Measurements from ENCODE around the gene PLA2G2F. TPM values are rescaled to one million over a fixed set of nuclear protein-coding genes. Genes with fewer than 3 reads are reported as not detected.

Gene PLA2G2F
- total RNA-seq, 6 experiments from 2014 or later, result not detected

DNA sequence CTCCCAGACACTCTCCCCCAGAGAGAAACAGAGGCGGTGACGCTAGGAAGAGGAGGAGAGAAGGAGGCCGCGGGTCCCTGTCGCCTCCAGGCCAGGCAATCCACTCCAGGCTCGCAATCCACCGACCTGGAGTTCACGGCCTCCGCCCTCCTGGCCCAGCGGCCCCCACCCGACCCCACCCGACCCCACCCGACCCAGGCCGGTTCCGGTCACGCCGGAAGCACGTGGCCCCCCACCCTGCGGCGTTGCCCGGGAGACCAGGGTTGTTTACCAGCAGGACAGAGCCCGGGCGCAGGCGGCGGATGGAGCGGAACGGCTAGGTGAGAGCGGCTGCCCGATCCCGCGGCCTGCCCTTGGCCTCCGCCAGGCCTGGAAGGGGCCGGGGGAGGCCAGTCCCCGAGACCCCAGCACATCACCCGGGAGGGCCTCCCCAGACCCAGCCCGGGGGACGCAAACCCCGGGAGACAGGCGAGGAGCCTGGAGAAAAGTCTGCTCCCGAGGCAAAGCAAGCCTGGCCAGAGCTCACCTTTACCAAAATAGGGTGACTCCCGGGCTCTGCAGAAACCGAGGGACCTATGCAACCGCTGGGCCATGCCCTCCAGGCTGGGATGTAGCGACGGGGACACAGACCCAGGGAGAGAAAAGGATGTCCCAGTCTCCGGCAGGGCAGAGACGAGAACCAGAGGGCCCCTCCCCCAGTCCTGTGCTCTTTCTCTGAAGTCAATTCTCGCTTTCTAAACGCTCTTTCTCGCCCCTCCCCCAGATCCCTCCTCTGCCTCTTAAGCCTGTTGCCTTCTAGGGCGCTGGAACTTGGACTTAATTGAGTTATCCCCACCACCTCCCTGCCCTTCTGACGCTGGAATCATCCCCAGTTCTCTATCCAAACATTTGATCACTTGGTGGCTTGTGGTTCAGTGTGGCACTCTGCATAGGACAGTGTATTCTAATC lies 47.0 kb downstream of the PLA2G2F start, which contains the start of the genes PLA2G2C and UBXN10:
Gene PLA2G2C, minus strand, starts transcription at position 685 of the 949 bp plus-strand sequence. CDS start 9,155 bp downstream, outside the sequence.
Gene UBXN10, plus strand, starts transcription at position 263 of the 949 bp plus-strand sequence. CDS start 4,466 bp downstream, outside the sequence.
- DNase-seq, result no peak
- no peaks in the 10 kb centered on the region; the same call in 1 of the 2 replicates for H3K36me3 Mint-ChIP-seq (ENCODE audit: low read depth)
- H3K27me3 Mint-ChIP-seq (ENCODE audit: insufficient read depth), result peaks cover 52% of the 10 kb centered on the region
- no peaks in the 10 kb centered on the region for H3K4me1 Mint-ChIP-seq (ENCODE audit: low read depth)
- TF ChIP-seq, protein P1, sequence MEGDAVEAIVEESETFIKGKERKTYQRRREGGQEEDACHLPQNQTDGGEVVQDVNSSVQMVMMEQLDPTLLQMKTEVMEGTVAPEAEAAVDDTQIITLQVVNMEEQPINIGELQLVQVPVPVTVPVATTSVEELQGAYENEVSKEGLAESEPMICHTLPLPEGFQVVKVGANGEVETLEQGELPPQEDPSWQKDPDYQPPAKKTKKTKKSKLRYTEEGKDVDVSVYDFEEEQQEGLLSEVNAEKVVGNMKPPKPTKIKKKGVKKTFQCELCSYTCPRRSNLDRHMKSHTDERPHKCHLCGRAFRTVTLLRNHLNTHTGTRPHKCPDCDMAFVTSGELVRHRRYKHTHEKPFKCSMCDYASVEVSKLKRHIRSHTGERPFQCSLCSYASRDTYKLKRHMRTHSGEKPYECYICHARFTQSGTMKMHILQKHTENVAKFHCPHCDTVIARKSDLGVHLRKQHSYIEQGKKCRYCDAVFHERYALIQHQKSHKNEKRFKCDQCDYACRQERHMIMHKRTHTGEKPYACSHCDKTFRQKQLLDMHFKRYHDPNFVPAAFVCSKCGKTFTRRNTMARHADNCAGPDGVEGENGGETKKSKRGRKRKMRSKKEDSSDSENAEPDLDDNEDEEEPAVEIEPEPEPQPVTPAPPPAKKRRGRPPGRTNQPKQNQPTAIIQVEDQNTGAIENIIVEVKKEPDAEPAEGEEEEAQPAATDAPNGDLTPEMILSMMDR (IDR thresholded peaks at IDR 0.05), result no peak
- no peak within 1 kb of the TSS for H3K27ac Mint-ChIP-seq
- no peak within 1 kb of the TSS for H3K4me3 Mint-ChIP-seq
- no peaks in the 10 kb centered on the region for H3K9me3 Mint-ChIP-seq

GRCh38 chr1:20187103-20187812 lies 48.1 kb downstream of the PLA2G2F start:
- peaks cover 50% of the 10 kb centered on the region for H3K27me3 Mint-ChIP-seq (ENCODE audit: insufficient read depth)
- TF ChIP-seq, protein P1 (IDR thresholded peaks at IDR 0.05), result no peak
- no peaks in the 10 kb centered on the region for H3K9me3 Mint-ChIP-seq
- no peak overlapping the region for H3K4me3 Mint-ChIP-seq
- peaks cover 2% of the 10 kb centered on the region; the same call in 1 of the 2 replicates for H3K4me1 Mint-ChIP-seq (ENCODE audit: low read depth)
- no peak overlapping the region for H3K27ac Mint-ChIP-seq
- no peaks in the 10 kb centered on the region; the same call in 1 of the 2 replicates for H3K36me3 Mint-ChIP-seq (ENCODE audit: low read depth)
- no peak for DNase-seq

DNA sequence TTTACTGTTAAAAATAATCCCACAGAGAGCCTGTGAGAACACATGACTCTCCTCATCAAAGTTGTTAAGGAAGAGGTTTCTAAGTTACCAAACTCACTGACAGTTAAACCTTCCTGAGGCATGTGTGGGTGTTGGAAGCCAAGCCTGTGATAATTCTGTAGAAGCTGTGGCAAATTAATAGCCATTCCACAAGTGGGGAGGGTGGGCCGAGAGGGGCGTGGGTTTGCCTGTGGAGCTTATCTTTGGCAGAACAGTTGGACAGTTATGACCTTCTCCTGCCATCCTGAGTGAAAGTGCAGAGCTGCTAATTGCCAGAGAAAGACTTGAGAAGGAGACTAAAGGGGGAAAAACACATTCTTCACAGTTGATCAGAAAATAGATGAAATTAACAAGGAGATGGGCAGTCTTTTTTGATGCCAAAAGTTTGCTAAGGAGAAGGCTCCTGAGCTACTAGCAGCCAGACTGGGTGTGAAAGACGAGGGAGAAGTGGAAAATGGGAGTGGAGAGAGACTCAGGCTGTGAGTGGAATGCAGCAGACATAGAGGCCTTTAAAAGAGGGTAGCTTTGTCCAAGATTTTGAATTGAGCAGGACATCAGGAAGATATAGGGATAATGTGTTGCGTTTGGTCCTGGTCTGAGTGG lies 48.8 kb downstream of the PLA2G2F start:
- TF ChIP-seq, protein P1 (IDR thresholded peaks at IDR 0.05), result no peak
- no peaks in the 10 kb centered on the region; the same call in 1 of the 2 replicates for H3K36me3 Mint-ChIP-seq (ENCODE audit: low read depth)
- peaks cover 55% of the 10 kb centered on the region for H3K27me3 Mint-ChIP-seq (ENCODE audit: insufficient read depth)
- no peak overlapping the region for H3K27ac Mint-ChIP-seq
- peaks cover 6% of the 10 kb centered on the region; the same call in 1 of the 2 replicates for H3K4me1 Mint-ChIP-seq (ENCODE audit: low read depth)
- DNase-seq, result no peak
- no peak overlapping the region for H3K4me3 Mint-ChIP-seq
- H3K9me3 Mint-ChIP-seq, result no peaks in the 10 kb centered on the region

GRCh38 chr1:20188455-20188817 lies 49.3 kb downstream of the PLA2G2F start:
- Mint-ChIP-seq H3K4me3 (no peak overlapping the region), H3K36me3 (ENCODE audit: low read depth) (no peaks in the 10 kb centered on the region; the same call in 1 of the 2 replicates), H3K27me3 (ENCODE audit: insufficient read depth) (peaks cover 54% of the 10 kb centered on the region), H3K9me3 (no peaks in the 10 kb centered on the region), H3K4me1 (ENCODE audit: low read depth) (peaks cover 6% of the 10 kb centered on the region; the same call in 1 of the 2 replicates), H3K27ac (no peak overlapping the region)
- no peak for DNase-seq
- TF ChIP-seq, protein P1 (IDR thresholded peaks at IDR 0.05), result no peak

DNA sequence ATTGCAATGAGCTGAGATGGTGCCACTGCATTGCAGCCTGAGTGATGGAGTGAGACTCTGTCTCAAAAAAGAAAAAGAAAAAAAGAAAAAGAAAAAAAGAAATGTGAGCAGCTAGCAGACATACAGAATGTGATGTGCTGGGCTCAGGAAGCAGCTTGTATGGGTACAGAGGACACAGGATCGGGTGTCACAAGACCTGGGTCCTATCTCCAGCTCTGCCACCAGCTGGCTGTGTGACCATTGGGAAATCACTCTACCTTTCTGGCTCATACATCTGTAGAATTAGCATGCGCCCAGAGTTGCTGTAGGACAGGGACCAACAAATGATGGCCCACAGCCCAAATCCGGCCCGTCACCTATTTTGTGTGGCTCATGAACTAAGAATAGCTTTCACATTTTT lies 50.5 kb downstream of the PLA2G2F start:
- H3K27me3 Mint-ChIP-seq (ENCODE audit: insufficient read depth), result peaks cover 46% of the 10 kb centered on the region
- no peak for DNase-seq
- TF ChIP-seq, protein P1 (IDR thresholded peaks at IDR 0.05), result no peak
- no peaks in the 10 kb centered on the region for H3K9me3 Mint-ChIP-seq
- no peak overlapping the region for H3K4me3 Mint-ChIP-seq
- no peaks in the 10 kb centered on the region; the same call in 1 of the 2 replicates for H3K36me3 Mint-ChIP-seq (ENCODE audit: low read depth)
- no peak overlapping the region for H3K27ac Mint-ChIP-seq
- peaks cover 6% of the 10 kb centered on the region; the same call in 1 of the 2 replicates for H3K4me1 Mint-ChIP-seq (ENCODE audit: low read depth)
